HG03103 (cell line): ENCODE data around the gene C6orf15.

Experiments
- ATAC-seq: cut with Tn5 transposase; IDR thresholded peaks from one replicate; pipeline ENCODE4 v1.9.1; 2021; ENCODE audit warnings: low read depth; ENCODE audit not compliant: unreplicated experiment

Gene C6orf15

GRCh38 chr6:31112478-31112877 lies at the start of gene C6orf15:
Gene C6orf15, minus strand, starts transcription at chr6:31112575. Its CDS starts 20 bp downstream, at chr6:31112555.
- ATAC-seq = no peak

- ATAC-seq = no peak
These were observed 49.1 kb upstream of the C6orf15 start for GRCh38 chr6:31161216-31162126.

- ATAC-seq = no peak
These were observed 46.8 kb upstream of the C6orf15 start for GRCh38 chr6:31158863-31159855.

- peak; percentile 83 for ATAC-seq
These were observed 45.9 kb upstream of the C6orf15 start, which contains the start of gene TCF19 for GRCh38 chr6:31158140-31158862. Gene TCF19, plus strand, starts transcription at chr6:31158589. Its CDS starts 881 bp downstream, at chr6:31159470.

- ATAC-seq = no peak
These were observed 45.3 kb upstream of the C6orf15 start, which contains the start of gene CCHCR1 for GRCh38 chr6:31157513-31158139. Gene CCHCR1, minus strand, starts transcription at chr6:31157802. Its CDS starts 202 bp downstream, at chr6:31157600.

GRCh38 chr6:31156641-31157040 lies 44.3 kb upstream of the C6orf15 start:
- no peak for ATAC-seq

GRCh38 chr6:31154436-31154835 lies 42.1 kb upstream of the C6orf15 start:
- ATAC-seq = no peak

- ATAC-seq = no peak
These were observed 40.4 kb upstream of the C6orf15 start for GRCh38 chr6:31152781-31153180.

GRCh38 chr6:31149827-31150447 lies 37.6 kb upstream of the C6orf15 start:
- no peak for ATAC-seq

- no peak for ATAC-seq
These were observed 33.0 kb upstream of the C6orf15 start for GRCh38 chr6:31145386-31145785.

GRCh38 chr6:31144970-31145340 lies 32.6 kb upstream of the C6orf15 start:
- ATAC-seq = no peak

- no peak for ATAC-seq
These were observed 32.1 kb upstream of the C6orf15 start for GRCh38 chr6:31144296-31144969.

- ATAC-seq = no peak
These were observed 30.8 kb upstream of the C6orf15 start for GRCh38 chr6:31143148-31143547.

GRCh38 chr6:31142361-31142761 lies 30.0 kb upstream of the C6orf15 start:
- no peak for ATAC-seq

- ATAC-seq = no peak
These were observed 28.3 kb upstream of the C6orf15 start for GRCh38 chr6:31140643-31141042.

- no peak for ATAC-seq
These were observed 27.2 kb upstream of the C6orf15 start for GRCh38 chr6:31139599-31139998.

- ATAC-seq = no peak
These were observed 26.6 kb upstream of the C6orf15 start, which contains the start of gene PSORS1C2 for GRCh38 chr6:31138982-31139381. Gene PSORS1C2, minus strand, starts transcription at chr6:31139066. Its CDS starts 40 bp downstream, at chr6:31139026.

GRCh38 chr6:31135710-31136109 lies 23.3 kb upstream of the C6orf15 start:
- no peak for ATAC-seq

- ATAC-seq = no peak
These were observed 20.4 kb upstream of the C6orf15 start for GRCh38 chr6:31132806-31133205.
